Activated T-helper 17 cell treated with anti-CD3 and anti-CD28 coated beads, Interleukin-2, amount 50 U/mL, for 72 hours (primary cell): Measurements from ENCODE around the gene DBX1. TPM values are rescaled to one million over a fixed set of nuclear protein-coding genes. Genes with fewer than 3 reads are reported as not detected.
"Not testable (repeated sequence)": the region's sequence is repeated elsewhere in the genome, so short reads cannot be mapped to it uniquely, and the experiment has no call there.

Experiments used
- ATAC-seq: fragments of 150-1000 bp; cut with Tn5 transposase; replicated peaks from 2 replicates; pipeline ENCODE4 v1.10.0; 2021; ENCODE audit warnings: mild to moderate bottlenecking, moderate library complexity
- H3K27ac Mint-ChIP-seq: one replicate; pipeline ENCODE4 v1.8.0; 2022; ENCODE audit warnings: mixed read lengths
- H3K27me3 Mint-ChIP-seq: one replicate; pipeline ENCODE4 v1.8.0; 2022; ENCODE audit warnings: mixed read lengths
- H3K36me3 Mint-ChIP-seq: one replicate; pipeline ENCODE4 v1.8.0; 2022; ENCODE audit warnings: low read depth, mild to moderate bottlenecking, mixed read lengths
- H3K4me1 Mint-ChIP-seq: one replicate; pipeline ENCODE4 v1.8.0; 2022; ENCODE audit warnings: mixed read lengths
- H3K4me3 Mint-ChIP-seq: one replicate; pipeline ENCODE4 v1.8.0; 2022; ENCODE audit warnings: mild to moderate bottlenecking, mixed read lengths
- H3K9me3 Mint-ChIP-seq: one replicate; pipeline ENCODE4 v1.8.0; 2022; ENCODE audit warnings: mixed read lengths
- total RNA-seq, 2 donors: library from RNA; stranded (reverse); gene quantifications; one replicate each; pipeline ENCODE4 v1.2.3, GENCODE V29; 2022

Gene DBX1
- total RNA-seq, 2 donors from 2014 or later = not detected

- ATAC-seq = no peak
- H3K4me1 Mint-ChIP-seq = peaks cover 18% of the 10 kb centered on the region
These were observed 4.5 kb downstream of the DBX1 start for GRCh38 chr11:20155683-20156279.

GRCh38 chr11:20154381-20154780 is 5.9 kb downstream of the DBX1 start:
- peaks cover 18% of the 10 kb centered on the region for H3K4me1 Mint-ChIP-seq
- no peak for ATAC-seq
- peaks cover 7% of the 10 kb centered on the region for H3K9me3 Mint-ChIP-seq
- H3K4me3 Mint-ChIP-seq = no peak overlapping the region
- H3K36me3 Mint-ChIP-seq = peaks cover 13% of the 10 kb centered on the region
- H3K27me3 Mint-ChIP-seq = peaks cover 33% of the 10 kb centered on the region
- no peak overlapping the region for H3K27ac Mint-ChIP-seq

More at GRCh38 chr11:20155683-20156279, 4.5 kb downstream of the DBX1 start:
- no peak overlapping the region for H3K27ac Mint-ChIP-seq
- H3K36me3 Mint-ChIP-seq = peaks cover 20% of the 10 kb centered on the region
- H3K9me3 Mint-ChIP-seq = peaks cover 8% of the 10 kb centered on the region
- H3K27me3 Mint-ChIP-seq = peaks cover 42% of the 10 kb centered on the region
- H3K4me3 Mint-ChIP-seq = peak overlapping the region; percentile 60

- ATAC-seq = no peak
- Mint-ChIP-seq H3K4me3 (no peak overlapping the region), H3K36me3 (no peaks in the 10 kb centered on the region), H3K27ac (no peak overlapping the region), H3K9me3 (no peaks in the 10 kb centered on the region), H3K27me3 (peaks cover 49% of the 10 kb centered on the region), H3K4me1 (no peaks in the 10 kb centered on the region)
These were observed 21.6 kb downstream of the DBX1 start for GRCh38 chr11:20138707-20139106.

- Mint-ChIP-seq H3K36me3 (no peaks in the 10 kb centered on the region), H3K27ac (no peak overlapping the region), H3K4me1 (peaks cover under 1% of the 10 kb centered on the region), H3K4me3 (no peak overlapping the region), H3K27me3 (peaks cover 52% of the 10 kb centered on the region), H3K9me3 (no peaks in the 10 kb centered on the region)
- ATAC-seq = no peak
These were observed 22.6 kb downstream of the DBX1 start for GRCh38 chr11:20137637-20138036.

- H3K27me3 Mint-ChIP-seq = peaks cover 47% of the 10 kb centered on the region
These were observed 25.1 kb downstream of the DBX1 start for GRCh38 chr11:20134991-20135736.

GRCh38 chr11:20132667-20133039 is 27.6 kb downstream of the DBX1 start:
- Mint-ChIP-seq H3K4me1 (peaks cover 5% of the 10 kb centered on the region), H3K27ac (no peak overlapping the region), H3K27me3 (peaks cover 27% of the 10 kb centered on the region), H3K36me3 (no peaks in the 10 kb centered on the region), H3K9me3 (no peaks in the 10 kb centered on the region), H3K4me3 (peak overlapping the region; percentile 79)
- no peak for ATAC-seq

More at GRCh38 chr11:20134991-20135736, 25.1 kb downstream of the DBX1 start:
- Mint-ChIP-seq H3K9me3 (no peaks in the 10 kb centered on the region), H3K36me3 (no peaks in the 10 kb centered on the region), H3K27ac (no peak overlapping the region), H3K4me1 (peaks cover 5% of the 10 kb centered on the region), H3K4me3 (no peak overlapping the region)
- ATAC-seq = no peak

GRCh38 chr11:20131788-20132666 is 28.2 kb downstream of the DBX1 start:
- H3K4me3 Mint-ChIP-seq = peak overlapping the region; percentile 79
- no peaks in the 10 kb centered on the region for H3K36me3 Mint-ChIP-seq
- ATAC-seq = peak; percentile 64
- H3K27me3 Mint-ChIP-seq = peaks cover 27% of the 10 kb centered on the region
- H3K9me3 Mint-ChIP-seq = no peaks in the 10 kb centered on the region
- H3K27ac Mint-ChIP-seq = no peak overlapping the region
- H3K4me1 Mint-ChIP-seq = peaks cover 5% of the 10 kb centered on the region

GRCh38 chr11:20129665-20130064 is 30.6 kb downstream of the DBX1 start:
- Mint-ChIP-seq H3K4me3 (no peak overlapping the region), H3K27me3 (peaks cover 23% of the 10 kb centered on the region), H3K9me3 (no peaks in the 10 kb centered on the region), H3K36me3 (no peaks in the 10 kb centered on the region), H3K27ac (no peak overlapping the region), H3K4me1 (peaks cover 5% of the 10 kb centered on the region)
- ATAC-seq = no peak

- not testable (repeated sequence) for H3K4me3 Mint-ChIP-seq, H3K27ac Mint-ChIP-seq, H3K4me1 Mint-ChIP-seq, ATAC-seq, H3K36me3 Mint-ChIP-seq, H3K9me3 Mint-ChIP-seq
- peaks cover 13% of the 10 kb centered on the region for H3K27me3 Mint-ChIP-seq
These were observed 31.8 kb downstream of the DBX1 start for GRCh38 chr11:20128528-20128825.

- Mint-ChIP-seq H3K9me3 (no peaks in the 10 kb centered on the region), H3K36me3 (no peaks in the 10 kb centered on the region), H3K27ac (no peak overlapping the region), H3K27me3 (peaks cover 11% of the 10 kb centered on the region), H3K4me1 (peaks cover 5% of the 10 kb centered on the region), H3K4me3 (no peak overlapping the region)
- peak; percentile 79 for ATAC-seq
These were observed 32.4 kb downstream of the DBX1 start for GRCh38 chr11:20127671-20128527.

- Mint-ChIP-seq H3K36me3 (no peaks in the 10 kb centered on the region), H3K9me3 (no peaks in the 10 kb centered on the region), H3K27me3 (peaks cover 3% of the 10 kb centered on the region), H3K27ac (no peak overlapping the region), H3K4me1 (no peaks in the 10 kb centered on the region), H3K4me3 (no peak overlapping the region)
- ATAC-seq = no peak
These were observed 33.6 kb downstream of the DBX1 start for GRCh38 chr11:20126724-20127123.

GRCh38 chr11:20125927-20126326 is 34.3 kb downstream of the DBX1 start:
- Mint-ChIP-seq H3K27ac (no peak overlapping the region), H3K27me3 (no peaks in the 10 kb centered on the region), H3K4me1 (no peaks in the 10 kb centered on the region), H3K9me3 (no peaks in the 10 kb centered on the region), H3K36me3 (no peaks in the 10 kb centered on the region), H3K4me3 (no peak overlapping the region)
- ATAC-seq = no peak

- H3K27ac Mint-ChIP-seq = no peak overlapping the region
- H3K27me3 Mint-ChIP-seq = peaks cover 8% of the 10 kb centered on the region
- no peaks in the 10 kb centered on the region for H3K4me1 Mint-ChIP-seq
- no peak for ATAC-seq
- no peaks in the 10 kb centered on the region for H3K36me3 Mint-ChIP-seq
- no peaks in the 10 kb centered on the region for H3K9me3 Mint-ChIP-seq
- no peak overlapping the region for H3K4me3 Mint-ChIP-seq
These were observed 38.1 kb downstream of the DBX1 start for GRCh38 chr11:20122131-20122530.
